GM20000 (cell line): ENCODE measurements around the gene LEF1.
"Not testable (repeated sequence)": the region's sequence is repeated elsewhere in the genome, so short reads cannot be mapped to it uniquely, and the experiment has no call there.

ENCODE experiments used
- DNase-seq: peaks from one replicate; pipeline ENCODE4 v3.0.0; 2012; ENCODE audit warnings: low spot score
- TF ChIP-seq, protein P1 (sequence below): IDR thresholded peaks from 2 replicates; pipeline ENCODE4 v1.5.1; 2012; ENCODE audit warnings: mild to moderate bottlenecking, control low read depth; ENCODE audit errors: extremely low read depth, missing control alignments

Gene LEF1

DNA sequence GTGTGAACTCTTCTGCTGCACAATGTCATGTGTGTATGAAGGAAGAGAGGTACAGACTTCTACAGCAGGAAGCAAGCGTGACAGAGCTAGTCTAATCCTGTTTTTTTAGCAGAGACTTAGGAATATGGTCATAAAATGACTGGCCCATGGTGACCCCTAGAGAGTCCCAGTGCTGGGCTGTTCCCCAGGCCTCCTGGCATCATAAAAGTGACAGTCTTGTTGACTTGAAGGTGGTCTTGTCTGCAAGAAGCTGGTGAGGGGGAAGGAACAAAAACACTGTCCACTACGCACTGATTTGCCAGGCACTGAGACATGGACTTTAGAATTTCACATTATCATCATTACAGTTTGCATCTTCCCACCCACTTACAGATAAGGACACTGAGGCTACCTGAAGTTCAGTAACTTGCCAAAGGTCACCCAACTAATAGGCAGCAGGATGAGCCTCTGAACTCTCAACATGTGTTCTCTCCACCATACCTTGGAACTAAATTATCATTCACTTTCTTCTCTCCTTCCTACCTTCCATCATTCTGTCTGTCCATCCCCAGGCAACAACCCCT, 116.1 kb downstream of the LEF1 start:
- TF ChIP-seq, protein P1, sequence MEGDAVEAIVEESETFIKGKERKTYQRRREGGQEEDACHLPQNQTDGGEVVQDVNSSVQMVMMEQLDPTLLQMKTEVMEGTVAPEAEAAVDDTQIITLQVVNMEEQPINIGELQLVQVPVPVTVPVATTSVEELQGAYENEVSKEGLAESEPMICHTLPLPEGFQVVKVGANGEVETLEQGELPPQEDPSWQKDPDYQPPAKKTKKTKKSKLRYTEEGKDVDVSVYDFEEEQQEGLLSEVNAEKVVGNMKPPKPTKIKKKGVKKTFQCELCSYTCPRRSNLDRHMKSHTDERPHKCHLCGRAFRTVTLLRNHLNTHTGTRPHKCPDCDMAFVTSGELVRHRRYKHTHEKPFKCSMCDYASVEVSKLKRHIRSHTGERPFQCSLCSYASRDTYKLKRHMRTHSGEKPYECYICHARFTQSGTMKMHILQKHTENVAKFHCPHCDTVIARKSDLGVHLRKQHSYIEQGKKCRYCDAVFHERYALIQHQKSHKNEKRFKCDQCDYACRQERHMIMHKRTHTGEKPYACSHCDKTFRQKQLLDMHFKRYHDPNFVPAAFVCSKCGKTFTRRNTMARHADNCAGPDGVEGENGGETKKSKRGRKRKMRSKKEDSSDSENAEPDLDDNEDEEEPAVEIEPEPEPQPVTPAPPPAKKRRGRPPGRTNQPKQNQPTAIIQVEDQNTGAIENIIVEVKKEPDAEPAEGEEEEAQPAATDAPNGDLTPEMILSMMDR: no peak
- no peak for DNase-seq

DNA sequence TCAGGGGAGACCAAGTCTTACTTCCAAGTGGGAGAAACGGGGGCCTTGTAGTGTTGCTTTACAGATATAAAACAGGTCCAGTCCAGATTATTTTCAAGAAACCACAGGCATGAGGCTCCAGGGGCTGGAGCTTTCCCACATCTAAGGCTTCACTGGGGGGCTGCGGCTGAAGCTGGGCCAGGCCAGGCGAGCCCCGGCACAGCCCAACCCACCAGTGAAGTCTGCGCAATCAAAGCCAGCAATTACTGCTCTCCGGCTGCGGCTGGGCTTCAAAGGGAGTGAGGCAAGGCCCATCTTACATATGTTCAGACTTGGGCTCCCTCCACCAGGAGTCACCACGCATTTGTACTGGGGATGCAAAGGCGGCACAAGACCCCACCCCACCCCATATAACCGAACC, 117.4 kb downstream of the LEF1 start:
- DNase-seq: no peak
- TF ChIP-seq, protein P1: no peak

DNA sequence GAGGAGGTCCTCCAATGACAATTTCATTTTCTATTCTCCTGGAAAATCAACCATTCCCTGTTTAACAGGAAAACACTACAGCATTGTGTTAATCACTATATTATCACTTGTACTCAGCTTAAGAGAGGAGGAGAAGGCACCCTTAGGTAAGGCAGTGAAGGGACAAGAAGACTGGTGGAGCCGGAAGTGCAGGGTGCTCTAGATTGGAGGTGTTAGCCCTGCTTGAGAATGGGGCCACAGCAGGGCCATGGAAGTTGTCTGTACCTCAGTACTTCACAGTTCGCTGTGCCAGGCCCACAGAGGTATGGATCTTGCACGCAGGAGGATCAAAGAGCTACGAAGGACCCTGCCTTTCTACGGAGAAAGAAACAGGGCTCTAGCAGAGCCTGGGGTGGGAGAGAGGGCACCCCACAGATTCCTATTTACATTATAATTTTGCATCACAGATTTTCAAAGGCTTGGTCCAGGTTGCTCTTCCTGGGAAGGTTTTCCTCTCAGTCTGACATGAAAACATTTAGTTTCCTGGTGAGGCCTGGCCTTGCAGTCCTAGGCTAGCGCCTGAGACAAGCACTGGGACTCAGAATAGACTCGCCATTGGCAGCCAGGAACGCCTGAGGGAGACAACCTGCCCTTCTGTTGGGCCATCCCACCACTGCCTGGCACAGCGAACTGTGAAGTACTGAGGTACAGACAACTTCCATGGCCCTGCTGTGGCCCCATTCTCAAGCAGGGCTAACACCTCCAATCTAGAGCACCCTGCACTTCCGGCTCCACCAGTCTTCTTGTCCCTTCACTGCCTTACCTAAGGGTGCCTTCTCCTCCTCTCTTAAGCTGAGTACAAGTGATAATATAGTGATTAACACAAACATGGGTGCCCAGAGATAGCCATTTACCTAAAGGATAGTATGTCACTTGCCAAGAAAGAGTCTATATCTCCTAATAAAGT, 118.3 kb downstream of the LEF1 start:
- not testable (repeated sequence) for DNase-seq

DNA sequence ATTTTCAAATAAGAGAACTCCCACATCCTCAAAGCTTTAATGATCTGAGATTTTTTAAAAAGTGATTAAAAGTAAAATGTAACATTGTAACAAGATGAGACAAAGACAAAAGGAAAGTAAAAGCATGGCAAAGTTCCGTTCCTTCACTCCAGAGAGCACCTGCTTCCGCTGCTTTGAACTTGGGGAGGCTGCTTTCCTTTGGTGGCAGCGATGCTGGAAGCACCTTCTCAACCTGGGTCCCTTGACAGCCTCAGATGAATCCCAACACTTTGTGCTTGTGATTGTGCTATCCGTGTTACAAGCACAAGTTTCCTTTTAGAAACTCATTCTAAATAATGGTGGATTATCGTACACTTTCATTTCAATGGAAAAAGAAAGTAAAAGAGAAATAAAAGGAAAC, 119.3 kb downstream of the LEF1 start:
- TF ChIP-seq, protein P1: no peak
- DNase-seq: no peak

DNA sequence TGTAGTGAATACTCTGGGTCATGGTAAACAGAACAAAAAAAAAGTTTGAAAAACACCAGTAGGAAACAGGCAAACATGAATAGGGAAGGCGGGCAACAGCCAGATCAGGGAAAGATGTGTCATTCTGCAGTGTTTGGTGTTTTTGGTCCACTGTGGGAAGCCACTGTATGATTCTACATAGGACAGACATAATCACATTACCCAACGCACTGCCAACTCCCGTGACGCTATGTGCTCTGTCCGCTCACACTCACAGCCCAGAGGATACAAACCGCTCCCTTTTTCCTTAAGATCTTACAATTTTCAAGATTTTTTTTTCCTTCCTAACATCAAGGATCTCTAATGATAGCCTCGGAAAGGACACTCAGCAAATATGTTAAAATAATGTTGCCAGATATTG, 119.7 kb downstream of the LEF1 start:
- no peak for DNase-seq
- TF ChIP-seq, protein P1: no peak

DNA sequence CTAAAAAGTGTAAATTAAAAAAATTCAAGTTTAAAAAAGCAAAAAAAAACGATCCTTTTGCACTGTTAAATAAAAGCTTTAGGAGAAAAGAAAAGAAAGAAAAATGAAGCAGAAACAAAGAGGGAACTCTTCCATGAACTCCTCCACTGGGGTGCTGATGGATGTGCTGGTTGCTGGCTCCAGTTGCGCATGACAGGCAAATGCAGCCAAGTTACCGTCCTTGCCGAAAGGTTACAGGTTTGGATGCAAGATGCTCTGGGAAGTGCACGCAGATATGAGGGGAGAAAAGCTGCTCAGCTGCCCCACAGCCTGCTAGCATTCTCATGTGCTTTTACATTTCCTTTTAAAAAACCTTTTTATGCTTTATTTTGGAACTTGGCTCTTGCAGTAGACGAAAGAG, 120.6 kb downstream of the LEF1 start:
- TF ChIP-seq, protein P1: no peak
- no peak for DNase-seq

DNA sequence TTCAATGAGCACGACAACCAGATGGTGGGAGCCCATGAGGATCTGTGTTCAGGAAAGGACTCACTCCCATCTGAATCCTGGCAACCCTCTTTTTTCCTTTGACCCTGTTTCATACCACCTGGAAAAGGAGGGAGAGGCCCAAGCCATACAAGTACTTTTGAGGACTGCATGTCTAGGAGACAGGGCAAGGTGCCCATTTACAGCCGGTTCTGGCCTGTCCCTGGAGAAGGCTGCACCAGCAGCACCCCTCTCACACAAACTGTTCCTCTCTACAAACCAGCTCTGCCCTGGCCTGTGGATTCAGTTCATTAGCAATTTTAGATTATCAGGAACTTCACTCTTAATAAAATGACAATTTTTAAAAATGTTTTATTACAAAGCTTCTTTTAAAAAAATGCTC, 121.5 kb downstream of the LEF1 start:
- TF ChIP-seq, protein P1: no peak
- DNase-seq: no peak

DNA sequence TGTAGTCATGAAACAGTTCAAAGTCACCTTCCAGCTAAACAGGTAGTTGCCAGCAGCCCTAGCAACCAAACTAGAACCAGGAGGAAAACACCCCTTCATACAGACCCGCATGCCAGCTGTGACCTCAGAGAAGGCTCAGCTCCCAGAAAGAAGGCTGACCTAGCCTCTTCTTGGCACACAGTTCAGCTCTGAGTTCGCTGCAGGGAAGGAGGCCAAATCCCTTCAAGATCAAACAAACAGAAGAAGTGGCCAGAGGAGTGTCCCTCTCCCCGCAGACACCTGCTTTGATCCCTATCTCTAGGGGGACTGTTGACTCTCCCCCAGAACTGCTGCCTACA, 123.1 kb downstream of the LEF1 start:
- DNase-seq: no peak
- TF ChIP-seq, protein P1: no peak
